HepG2 (cell line): ENCODE data around the gene MTX1.

Experiments
- HHEX ChIP-seq: IDR thresholded peaks from 2 replicates; pipeline ENCODE4 v1.6.1; 2016; ENCODE audit warnings: control low read depth
- RBM22 ChIP-seq: fragments of 200-400 bp; formaldehyde crosslinking; optimal IDR thresholded peaks from 2 replicates; pipeline ENCODE3; 2017; ENCODE audit warnings: mild to moderate bottlenecking, low read length, moderate library complexity
- TF ChIP-seq, protein P1 (sequence below): sonication (generic); formaldehyde crosslinking; IDR thresholded peaks from 2 replicates; pipeline ENCODE4 v1.4.0; 2020; ENCODE audit warnings: missing genetic modification reagents

DNA sequence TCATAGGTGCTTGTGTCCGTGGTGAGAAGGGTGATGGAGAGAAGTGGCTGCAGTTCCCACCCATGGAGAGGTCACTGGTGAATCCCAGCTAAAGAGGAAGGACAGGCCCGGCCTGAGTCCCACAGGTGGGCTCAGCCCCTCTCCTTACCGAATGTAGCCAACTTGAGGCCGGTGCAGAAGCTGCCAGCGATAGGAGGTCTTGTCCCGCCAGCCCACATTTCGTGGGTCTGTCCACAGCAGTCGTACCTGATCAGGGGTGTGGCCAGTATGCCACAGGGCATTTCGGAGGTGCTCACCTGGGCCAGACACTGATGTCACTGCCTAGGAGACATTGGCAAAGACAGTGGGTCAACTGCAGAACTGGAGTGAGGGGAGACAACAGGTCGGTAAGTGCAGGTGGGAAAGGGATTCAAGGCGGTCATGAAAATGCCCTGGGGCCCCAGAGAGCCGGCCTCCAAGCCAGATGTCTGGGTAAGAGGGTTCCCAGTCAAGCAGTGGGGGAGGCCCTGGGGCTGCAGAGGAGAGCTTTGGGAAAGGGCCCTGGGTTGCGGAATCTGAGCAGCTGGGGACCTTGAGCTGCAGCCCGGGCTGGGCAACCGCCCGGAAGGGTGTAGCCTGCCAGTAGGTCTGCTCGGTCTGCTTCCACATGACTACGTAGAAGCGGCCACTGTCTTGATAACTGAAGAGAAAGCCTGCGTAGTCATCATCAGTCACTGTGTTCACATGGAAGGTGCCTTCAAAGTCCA lies 11.4 kb upstream of the MTX1 start:
- TF ChIP-seq, protein P1, sequence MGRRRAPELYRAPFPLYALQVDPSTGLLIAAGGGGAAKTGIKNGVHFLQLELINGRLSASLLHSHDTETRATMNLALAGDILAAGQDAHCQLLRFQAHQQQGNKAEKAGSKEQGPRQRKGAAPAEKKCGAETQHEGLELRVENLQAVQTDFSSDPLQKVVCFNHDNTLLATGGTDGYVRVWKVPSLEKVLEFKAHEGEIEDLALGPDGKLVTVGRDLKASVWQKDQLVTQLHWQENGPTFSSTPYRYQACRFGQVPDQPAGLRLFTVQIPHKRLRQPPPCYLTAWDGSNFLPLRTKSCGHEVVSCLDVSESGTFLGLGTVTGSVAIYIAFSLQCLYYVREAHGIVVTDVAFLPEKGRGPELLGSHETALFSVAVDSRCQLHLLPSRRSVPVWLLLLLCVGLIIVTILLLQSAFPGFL: no peak
- TF ChIP-seq HHEX (CRISPR knock-in tag): no peak
- TF ChIP-seq RBM22: no peak
